NCI-H446 (cell line): ENCODE results near the gene WDR43.
"Not testable (repeated sequence)": the region's sequence is repeated elsewhere in the genome, so short reads cannot be mapped to it uniquely, and the experiment has no call there.

Experiments used
- DNase-seq, 2 experiments: peaks; one replicate each; lab custom pipeline; 2025; lab: John Stamatoyannopoulos, UW

Gene WDR43

DNA sequence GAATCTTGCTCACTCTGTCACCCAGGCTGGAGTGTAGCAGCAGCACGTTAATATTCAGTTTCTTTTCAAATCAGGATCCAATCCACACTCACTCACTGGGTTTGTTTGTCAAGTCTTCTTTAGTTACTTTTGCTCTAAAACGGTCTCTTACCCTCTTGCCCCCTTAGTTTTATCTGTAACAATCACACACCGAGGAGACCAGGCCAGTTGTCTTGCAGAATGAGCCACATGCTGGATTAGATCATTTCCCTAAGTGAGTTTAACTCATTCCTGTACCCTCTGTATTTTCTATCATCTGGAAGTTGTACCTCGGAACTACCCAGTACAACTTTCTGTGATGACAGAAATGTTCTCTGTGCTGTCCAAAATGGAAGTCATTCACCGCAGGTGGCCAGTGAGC lies 65.9 kb downstream of the WDR43 start:
- no peak for DNase-seq

DNA sequence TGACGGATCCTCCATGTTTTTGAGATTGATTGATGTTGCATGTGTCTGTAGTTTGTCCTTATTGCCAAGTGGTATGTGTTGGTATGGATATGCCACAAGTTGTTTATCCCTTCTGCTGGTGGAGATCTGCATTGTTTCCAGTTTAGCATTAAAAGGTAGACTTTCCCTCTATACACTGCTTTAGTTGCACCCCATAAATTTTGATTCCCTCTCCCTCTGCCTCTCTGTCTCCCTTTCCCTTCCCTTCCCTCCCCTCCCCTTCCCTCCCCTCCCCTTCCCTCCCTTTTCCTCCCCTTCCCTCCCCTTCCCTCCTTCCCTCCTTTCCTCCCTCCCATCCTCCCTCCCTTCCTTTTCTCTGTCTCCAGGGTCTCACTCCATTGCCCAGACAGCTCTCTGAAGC lies 68.0 kb downstream of the WDR43 start:
- DNase-seq = no peak

- no peak for DNase-seq
Observed at GRCh38 chr2:28970464-28971160, 76.1 kb downstream of the WDR43 start.

GRCh38 chr2:28972778-28973335 lies 78.4 kb downstream of the WDR43 start:
- DNase-seq = no peak

DNA sequence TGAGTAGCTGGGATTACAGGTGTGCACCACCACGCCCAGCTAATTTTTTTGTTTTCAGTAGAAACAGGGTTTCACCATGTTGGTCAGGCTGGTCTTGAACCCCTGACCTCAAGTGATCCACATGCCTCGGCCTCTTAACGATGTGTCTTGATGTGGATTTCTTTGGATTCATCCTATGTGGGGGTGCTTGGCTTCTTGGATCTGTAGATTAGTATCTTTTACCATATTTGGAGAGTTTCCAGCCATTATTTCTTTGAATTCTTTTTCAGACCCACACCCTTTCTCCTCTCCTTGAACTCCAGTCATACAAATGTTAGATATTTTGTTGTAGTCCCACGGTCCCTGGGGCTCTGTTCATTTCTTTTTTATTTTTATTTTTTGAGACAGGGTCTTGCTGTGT lies 79.8 kb downstream of the WDR43 start:
- no peak for DNase-seq

DNA sequence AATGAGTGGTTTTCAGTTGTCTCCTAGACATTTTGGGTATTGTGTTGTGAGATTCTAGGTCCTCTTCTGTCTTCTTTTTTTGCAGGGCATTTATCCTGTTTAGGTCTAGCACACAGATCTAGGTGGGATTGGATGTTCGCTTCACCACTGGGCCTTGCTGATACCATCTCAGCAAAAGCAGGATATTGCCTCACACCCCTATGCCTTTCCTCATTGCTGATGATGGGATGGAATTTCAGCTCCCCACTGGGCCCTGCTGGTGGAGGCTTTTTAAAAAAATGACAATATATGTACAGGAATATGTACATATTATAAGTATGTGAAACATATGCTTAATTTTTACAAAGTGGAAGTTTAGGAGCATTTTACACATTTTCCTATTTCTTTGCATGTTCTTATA lies 81.2 kb downstream of the WDR43 start:
- DNase-seq = no peak

DNA sequence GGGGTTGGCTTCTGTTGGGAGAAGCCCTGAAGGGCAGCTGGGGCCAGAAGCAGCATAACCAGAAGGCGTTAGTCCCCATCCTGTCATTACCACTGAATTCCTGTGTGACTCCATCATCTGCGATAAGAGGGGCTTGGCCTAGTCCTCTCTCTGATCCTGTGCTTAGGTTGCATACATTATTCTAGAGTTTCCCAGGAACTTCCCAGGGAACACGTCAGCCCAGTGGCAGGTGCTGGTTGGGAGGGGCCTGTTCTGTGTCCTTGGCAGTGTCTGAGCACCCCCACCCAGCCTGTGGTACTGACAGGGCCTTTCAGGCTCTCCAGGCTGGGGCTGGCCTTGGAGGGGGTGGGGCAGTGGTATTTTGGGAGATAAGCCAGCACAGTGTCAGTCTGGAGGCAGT lies 82.1 kb downstream of the WDR43 start:
- no peak for DNase-seq

GRCh38 chr2:28977176-28977875 lies 82.9 kb downstream of the WDR43 start:
- no peak for DNase-seq

DNA sequence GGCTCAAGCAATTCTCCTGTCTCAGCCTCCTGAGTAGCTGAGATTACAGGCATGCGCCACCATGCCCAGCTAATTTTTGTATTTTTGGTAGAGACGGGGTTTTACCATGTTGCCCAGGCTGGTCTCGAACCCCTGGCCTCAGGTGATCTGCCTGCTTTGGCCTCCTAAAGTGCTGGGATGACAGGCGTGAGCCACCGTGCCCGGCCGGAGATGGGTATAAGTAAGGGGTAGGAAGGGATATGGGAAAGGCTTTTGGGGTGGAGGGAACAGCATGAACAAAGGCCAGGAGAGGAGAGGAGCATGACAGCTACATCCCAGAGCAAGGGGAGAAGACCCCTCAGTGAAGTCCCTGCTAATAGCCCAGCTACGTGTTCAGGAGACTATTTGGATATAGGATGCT lies 83.5 kb downstream of the WDR43 start:
- not testable (repeated sequence) for DNase-seq

DNA sequence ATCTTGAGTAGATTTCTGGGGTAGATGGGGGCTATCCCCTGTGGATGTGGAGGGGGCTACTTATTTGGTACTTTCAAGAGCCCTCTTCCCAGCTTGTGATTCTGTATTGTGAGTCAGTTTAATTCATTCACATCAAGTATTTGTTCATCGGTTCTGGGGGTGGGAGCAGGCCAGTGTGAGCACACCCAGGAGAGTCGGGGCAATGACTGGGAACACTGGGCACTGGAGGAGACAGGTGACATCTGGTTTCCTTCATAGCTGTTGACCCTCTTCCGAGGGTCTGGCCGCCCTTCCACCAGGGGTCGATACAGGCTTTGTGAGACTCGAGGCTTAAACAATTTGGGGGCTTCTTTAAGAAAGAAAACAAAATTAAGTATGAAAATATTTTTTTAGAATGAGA lies 84.1 kb downstream of the WDR43 start:
- no peak for DNase-seq

DNA sequence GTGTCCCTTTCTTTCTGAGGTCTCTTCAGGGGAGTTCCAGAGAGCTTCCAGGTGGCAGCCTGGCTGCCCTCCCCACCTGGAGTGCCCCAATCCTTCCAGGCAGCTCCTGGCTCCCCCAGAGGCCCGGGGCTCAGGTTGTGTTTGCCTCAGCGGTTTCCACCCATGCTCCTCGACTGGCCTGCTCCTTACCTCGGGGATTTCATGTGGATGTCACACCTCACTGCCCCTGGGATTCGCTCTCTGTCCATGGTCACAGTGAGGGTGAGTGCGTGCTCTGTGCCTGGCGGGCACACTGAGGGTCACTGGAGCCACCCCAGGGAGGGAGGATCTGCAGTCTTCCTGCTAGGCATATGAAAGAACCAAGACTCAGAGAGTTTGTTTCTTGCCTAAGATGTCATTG lies 84.6 kb downstream of the WDR43 start:
- DNase-seq = no peak

DNA sequence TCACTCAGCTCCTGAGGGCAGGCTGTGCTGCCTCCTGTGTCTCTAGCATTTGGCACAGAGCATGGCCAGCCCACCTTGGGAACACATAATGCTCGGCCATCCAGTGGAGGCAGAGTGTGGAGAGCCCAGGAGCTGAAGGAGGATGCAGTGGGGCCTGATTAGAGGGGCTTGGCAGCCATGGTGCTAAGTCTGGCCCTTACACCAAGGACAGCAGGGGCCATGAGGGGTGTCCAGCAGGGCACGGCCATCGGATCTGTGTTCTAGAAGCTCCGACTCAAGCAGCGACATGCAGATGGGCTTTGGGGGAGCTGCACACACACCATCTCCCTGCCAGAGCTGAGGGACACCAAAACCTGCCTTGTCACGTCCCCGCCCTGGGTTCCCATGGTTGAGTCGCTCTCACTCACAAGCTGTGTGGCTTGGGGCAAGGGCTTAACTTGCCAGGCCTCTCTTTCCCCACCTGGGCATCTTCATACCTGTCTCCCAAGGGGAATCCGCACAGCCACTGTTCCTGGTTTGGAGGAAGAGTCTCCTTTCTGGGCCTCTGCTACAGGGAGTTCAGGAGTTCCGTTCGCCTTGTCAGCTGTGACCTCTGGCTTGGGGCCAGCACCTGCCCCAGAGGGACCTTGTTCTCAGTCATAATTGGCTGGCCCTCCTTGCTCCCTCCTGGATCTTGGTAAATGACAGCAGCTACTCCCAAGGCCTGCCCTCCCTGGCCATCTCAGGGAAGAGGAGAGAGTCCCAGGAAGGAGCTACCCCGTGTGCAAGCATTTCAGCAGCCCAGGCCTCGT lies 85.3 kb downstream of the WDR43 start:
- no peak for DNase-seq

DNA sequence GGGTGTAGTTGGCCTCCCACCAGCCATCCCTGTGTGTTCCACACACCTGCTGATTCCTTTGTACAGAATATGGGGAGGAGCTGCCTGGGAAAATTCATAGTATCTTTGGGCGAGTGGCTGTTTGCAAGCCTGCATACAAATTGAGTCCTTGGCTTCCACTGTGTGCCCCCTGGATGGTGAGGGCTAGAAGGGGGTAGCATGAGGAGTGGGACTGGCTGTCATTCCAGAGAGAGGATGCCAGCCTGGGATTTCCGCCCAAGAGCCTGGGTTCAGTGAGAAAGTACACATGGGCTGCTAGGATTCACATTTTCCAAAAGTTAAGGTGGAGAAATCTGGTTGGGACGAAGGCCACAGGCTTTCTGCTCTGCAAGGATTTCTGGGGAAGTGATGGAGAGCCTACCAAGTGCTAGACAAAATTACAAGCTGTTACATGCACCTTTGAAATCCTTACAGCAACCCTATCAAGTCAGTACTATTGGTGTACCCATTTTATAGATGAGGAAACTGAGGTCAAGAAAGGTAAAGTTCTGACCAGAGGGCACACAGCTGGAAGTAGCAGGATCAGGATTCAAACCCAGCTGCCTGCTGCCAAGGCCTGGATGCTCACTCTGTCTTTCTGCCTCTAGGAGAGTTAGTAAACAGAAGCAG lies 86.0 kb downstream of the WDR43 start:
- no peak for DNase-seq

- no peak for DNase-seq
Observed at GRCh38 chr2:28981016-28981441, 86.6 kb downstream of the WDR43 start, which contains the start of gene TOGARAM2. TSS of gene TOGARAM2 (plus strand) at chr2:28981298. CDS start at chr2:28994835, 13,537 bp downstream.

DNA sequence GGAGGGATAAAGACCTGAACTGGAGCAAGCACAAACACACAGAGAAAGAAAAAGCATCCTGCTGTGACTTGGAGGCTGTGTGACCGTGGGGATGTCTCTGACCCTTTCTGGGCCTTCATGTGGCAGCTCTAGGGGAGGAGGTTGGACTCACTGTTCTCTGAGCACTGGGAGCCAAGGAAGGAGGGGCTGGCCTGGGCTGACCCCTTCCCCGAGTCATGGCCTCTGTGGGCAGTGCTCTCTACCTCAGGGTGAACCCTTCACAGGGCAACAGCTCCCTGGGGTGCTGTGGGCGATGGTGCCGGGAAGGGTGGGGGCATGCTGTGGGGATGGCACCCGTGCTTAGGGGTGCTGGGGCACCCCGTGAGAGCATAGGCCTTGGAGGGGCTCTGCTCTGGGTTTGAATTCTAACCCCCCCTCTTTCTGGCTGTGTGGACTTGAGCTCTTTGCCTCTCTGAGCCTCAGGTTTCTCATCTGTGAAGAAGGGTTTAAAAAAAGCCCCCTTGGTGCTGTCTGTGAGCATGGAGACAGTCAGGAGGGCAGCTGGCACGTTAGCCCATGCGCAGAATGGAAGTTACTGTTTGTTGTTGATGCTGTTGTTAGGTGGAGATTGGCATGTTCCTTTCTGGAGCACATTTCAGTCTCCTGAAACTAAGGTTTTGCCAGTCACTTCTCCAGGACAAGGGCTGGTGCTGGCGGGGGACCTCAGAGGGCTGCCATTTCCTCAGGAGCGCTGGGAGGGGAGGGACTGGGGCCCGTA lies 87.3 kb downstream of the WDR43 start:
- DNase-seq = no peak

DNA sequence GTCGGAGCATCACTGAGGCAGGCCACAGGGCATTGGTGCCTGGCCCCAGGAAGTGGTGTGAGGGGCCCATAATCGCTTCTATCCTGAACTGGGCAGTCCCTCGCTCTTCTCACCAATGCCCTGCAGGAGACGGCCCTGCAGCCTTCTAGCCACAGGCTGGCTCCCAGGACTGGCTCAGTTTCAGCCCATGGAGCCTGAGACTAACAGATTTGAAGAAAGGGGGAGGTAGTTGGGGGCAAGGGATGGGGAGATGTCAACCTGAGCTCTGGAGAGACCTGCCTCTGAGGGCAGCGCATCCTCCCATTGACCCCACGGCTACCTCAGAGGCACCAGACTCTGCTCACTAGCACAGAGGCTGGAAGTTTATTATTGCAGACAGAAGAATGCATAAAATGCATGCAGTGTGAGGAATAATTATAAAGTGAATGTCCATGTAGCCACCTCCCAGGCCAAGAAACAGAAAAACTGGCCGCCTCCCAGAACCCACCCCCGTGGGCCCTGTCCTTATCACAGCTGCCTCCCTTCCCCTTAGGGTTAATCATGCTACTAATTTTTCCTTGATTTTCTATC lies 88.0 kb downstream of the WDR43 start:
- DNase-seq = no peak

DNA sequence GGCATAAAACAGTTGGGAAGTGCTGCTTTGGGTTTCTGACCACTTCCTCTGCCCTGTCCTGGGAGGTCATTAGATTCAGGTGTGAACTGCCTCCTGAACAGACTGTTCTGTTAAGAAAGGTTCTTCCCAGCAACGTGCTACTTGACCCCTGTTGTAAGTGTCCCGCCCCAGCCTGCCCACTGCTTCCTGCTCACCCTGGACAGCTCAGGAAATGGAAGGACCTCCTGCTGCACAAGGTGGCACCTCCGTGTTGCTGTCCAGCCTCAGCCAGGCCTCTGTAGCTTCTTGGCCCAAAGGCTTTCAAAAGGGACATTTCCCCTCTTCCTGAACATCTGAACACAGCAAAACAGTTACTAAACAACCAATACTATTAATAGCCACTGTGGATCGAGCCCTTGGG lies 92.0 kb downstream of the WDR43 start:
- DNase-seq = no peak

DNA sequence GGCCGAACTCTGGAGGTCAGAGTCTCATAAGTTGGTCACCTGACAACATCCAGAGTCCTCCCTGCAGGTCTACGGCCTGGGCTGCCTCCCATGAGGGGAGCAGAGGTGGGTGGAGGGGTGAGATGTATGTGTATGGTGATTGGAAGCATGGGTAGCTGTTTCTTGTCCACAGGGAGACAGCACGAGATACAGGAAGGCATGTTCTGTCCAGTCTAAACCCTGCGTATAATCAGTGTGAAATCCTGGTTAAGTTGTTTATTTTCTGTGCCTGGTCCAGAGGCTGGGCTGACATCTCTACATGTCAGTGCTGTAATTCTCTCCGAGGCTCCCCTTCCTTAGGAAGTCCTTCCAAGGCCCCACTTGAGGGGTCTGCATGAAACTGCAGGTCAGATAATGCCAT lies 95.5 kb downstream of the WDR43 start:
- no peak for DNase-seq

DNA sequence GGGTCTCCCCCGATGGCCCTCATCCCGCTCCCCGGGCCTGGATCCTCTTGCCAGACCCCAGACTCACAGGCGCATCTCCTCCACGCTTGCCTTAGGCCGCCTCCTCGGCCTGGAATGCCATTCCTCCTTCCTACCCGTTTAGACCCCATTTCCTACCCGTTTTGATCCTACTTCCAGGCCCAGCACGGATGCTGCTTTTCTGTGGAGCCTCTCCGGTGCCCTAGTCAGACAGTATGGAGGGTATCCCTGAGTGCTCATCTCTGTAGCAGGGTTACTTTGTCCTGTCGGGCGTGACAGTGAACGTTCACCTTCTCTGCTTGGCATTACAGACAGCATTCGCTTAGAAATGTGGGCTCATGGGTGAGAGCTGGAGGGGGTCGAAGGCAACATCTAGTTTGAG lies 96.0 kb downstream of the WDR43 start:
- no peak for DNase-seq

DNA sequence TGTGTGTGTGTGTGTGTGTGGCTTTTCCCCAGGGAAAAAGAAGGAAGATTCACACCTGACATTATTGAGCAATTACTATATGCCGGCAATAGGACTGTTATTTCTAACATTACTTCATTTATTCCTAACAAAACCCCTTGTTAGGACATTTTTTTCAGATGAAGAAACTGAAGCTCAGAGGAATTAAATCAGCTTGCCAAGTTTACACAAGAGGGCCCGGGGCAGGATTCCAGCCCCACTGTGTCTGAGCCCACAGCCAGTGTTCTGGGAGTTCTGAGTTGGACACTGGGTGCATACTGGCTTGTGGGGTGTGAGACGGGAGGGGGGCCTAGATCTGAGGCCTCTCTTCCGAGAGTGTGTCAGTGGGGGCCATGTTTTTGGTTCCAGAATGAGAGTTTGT lies 96.6 kb downstream of the WDR43 start:
- DNase-seq = no peak

DNA sequence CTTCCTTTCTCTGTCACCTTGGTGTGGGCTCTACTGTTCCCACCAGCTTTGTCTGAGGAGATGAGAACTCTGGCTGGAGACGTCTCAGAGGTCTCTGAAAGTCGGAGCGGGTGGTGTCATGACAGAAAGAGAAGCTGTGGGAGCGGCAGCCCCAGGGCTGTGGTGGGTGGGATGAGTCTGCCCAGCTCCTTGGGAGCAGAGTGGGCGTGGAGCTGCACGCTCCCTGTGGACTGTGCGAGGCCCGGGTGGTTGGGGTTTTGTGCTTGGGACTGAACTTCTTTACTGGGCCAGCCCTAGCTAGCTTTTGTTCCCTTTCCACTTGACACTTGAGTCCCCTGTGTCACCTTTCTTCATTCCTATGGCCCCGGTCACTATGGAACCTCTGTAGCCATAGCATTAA lies 97.0 kb downstream of the WDR43 start:
- DNase-seq = no peak
